Brain pericyte (primary cell): ENCODE data around the gene GYG2.
"Not testable (repeated sequence)": the region's sequence is repeated elsewhere in the genome, so short reads cannot be mapped to it uniquely, and the experiment has no call there.

Experiments
- DNase-seq: peaks from one replicate; pipeline ENCODE4 v3.0.0-alpha.2; 2012; ENCODE audit warnings: low read depth, low spot score

The GYG2 gene

DNA sequence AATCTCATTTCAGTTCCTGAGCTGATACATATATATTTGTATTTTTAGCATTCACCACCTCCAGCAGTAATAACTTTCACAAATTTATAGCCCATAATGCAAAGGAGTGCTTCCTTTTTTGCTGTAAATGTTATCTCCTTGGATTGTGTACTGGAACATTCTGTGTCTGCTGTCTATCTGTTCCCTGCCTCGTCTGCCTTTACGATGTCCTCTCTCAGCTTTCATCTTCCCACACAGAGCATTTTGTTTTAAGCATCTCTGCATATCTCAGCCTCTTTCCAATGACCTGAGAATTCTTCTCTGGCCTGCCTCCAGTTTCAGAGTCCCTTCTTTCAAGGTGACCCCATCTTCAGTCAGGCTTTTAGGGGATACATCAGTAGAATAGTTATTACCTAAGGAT lies 43.1 kb downstream of the GYG2 start:
- DNase-seq: no peak

DNA sequence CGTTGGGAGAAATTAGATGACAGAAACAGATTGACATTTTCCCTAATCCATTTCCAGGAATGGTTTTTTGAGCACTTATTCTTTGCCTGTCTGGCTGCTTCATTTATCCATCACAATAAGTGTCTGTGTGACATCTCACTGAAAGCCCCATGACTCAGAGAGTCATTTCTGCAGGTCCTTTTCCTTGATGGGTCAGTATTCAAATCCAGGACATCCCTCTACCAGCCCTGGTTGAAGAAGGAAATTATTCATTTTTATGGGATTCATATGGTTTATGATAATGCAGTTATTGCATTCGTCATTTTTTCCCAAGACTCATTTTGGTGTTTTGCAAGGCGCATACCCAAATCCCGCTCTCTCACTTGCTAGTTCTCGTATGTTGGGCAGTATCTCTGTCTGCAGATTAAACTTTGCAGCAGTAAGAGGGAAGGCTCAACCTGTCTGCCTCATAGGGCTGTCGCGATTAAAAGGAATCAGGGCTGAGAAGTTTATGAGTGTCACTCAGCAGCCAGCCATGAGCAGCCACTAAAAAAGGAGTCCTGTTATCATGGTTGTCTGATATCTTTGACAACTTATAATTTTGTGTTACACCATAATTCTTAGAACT lies 44.0 kb downstream of the GYG2 start:
- no peak for DNase-seq

DNA sequence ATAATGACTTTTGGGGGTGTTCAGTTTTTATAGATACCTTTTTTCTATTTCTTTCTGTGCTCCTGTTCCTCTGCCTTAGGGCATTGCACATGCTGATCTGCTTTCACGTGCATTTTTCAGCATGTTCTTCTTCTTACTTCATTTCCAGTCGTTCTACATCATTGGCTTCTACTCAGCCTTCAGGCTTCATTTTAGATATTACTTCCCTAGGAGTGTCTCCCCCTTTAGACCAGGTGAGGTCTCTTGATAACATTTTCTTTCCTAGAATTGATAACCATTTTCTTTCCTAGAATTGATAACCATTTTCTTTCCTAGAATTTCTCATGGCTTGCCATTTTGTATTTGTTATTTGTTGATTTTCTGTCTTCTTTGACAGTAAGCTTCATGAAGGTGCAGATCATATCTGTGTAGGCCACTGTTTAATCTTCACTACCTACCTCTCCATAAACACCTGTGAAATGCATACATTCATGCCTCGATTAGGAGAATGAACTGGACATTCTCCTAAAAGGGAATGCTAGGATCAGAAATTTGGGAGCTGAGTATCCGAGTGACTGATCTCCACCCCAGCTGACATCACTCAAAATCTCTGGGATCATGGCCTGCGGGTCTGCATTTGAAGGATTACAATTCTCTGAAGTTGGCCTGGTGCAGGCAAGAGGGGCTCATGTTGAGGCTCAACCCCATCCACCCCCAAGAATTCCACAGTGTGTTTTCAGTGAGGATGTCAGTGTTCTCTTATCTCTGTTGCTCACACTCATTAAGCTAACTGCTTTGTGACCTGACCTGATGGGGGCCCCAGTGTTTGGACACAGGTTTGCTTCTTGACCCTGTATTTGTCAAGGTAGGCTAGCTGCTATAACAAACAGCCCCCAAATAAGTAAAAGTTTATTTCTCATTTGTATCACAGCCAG lies 45.7 kb downstream of the GYG2 start:
- DNase-seq: no peak

DNA sequence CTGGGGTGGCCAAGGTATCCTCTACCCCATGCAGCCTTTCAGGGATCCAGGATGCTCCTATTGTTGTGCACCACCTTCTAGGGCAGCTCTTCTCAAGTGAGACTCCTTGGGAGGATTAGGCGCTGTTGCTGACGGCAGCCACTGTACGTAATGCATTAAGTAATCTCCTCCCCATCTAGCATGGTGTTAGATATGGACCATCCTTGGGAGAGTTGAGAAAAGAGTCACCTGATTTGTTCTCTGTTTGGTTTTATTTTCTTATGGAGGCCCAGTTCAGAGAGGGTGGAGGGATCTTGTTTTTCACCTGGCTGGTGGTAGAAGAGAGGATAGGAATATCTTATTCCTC lies 46.4 kb downstream of the GYG2 start:
- no peak for DNase-seq

DNA sequence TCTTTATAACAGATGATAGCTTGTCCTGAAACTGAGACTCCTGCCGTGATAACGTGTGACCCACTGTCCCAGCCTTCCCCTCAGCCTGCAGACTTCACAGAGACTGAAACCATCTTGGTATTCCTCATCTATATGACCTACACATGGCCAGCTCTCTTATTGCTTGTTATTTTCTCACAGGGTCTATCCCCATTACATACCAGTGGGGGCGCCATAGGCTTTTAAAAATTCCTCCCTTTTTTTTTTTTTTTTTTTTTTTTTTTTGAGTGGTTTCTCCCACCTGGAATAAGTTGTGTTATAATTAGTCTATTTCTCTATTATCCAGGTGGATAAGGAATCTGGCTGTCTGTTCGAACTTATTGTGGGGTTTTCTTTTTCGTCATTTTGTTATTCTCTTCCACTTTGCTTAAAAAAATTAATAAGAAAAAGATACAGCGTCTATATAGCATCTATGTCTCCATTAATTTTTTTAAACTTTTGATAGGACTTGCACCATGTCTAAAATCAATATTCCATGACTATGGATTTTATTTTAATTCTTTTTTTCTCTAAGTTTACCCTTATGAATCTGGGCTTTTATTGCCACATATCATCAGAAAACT lies 47.2 kb downstream of the GYG2 start:
- no peak for DNase-seq

DNA sequence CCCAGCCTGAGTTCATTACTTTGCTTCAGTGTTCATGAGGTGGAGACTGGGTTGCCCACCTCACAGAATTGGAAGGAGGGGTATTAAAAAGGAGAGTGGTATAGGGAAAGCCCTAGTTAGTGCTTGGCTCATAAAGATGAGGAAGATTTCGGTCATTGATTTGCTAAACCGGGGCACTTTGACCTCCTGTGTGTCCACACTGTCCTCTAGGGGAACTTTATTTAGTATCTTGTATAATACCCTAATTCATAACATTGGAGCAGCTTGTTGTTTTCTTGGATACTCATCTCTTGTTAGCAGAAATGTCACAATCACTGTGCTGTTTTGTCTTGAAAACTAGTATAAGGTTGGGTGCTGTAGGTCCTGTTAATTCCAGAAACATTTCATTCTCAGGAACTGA lies 49.8 kb downstream of the GYG2 start:
- no peak for DNase-seq

DNA sequence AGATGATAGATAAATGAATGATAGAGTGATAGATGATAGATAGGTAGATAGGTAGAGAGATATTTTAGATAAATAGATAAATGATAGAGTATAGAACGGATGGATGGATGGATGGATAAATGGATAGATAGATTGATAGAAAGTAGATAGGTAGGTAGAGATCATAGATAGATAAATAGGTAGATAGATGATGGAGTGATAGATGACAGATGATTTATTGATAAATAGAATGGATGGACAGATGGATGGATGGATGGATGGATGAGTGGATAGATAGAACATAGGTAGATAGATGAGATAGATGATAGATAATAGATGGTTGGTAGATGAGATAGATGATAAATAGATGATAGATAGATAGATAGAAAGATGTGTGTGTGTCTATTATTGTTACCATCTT lies 50.9 kb downstream of the GYG2 start:
- no peak for DNase-seq

DNA sequence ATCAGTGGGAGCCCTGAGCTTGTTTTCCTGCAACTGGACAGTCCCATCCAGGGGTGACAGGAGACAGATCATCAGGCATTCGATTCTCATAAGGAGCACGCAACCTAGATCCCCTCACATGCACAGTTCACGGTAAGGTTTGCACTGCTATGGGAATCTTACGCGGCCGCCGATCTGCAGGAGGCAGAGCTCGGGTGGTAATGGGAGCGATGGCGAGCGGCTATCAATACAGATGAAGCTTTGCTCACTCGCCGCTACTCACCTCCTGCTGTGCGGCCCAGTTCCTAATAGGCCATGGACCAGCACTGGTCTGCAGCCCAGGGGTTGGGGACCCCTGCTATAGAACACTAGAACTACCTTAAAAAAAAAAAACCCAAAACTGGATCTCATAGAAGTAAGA lies 55.0 kb downstream of the GYG2 start:
- DNase-seq: no peak

DNA sequence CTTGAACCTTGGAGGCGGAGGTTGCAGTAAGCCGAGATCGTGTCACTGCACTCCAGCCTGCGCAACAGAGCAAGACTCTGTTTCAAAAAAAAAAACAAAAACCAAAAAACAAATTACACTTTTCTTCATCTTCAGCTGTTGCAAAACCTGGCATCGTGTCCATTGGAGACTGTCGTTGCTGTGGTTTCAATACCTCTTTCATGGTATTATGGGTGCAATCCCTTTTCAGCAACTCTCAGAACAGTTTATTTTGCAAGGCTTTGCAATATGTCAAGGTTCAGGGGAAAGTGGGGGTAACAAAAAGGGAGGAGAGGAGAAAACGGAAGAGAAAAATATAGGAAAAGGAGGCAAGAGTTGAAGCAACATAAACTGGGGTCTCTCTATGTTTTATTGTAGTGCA lies 59.6 kb downstream of the GYG2 start:
- no peak for DNase-seq

DNA sequence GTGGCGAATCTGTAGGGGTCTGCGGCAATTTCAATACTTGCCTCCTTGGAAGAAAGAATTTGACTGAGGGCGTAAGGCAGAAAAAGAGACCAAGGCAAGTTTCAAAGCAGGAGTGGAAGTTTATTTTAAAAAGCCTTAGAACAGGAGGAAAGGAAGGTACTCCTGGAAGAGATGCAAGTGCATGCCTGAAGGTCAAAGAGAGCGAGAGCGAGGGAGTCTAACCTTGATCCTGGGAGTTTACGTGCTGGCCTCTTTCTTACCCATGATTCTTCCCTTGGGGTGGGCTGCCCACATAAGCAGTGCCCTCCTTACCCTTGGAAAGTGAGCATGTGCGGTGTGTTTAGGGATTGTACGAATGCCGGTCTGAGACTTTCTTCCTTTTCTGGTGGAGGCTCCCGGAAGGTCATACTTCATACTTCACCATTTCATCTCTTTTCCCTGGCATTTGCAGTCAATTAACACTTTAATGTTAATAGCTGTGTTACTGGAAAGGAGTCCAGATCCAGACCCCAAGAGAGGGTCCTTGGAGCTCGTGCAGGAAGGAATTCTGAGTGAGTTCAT lies 60.4 kb downstream of the GYG2 start:
- no peak for DNase-seq

DNA sequence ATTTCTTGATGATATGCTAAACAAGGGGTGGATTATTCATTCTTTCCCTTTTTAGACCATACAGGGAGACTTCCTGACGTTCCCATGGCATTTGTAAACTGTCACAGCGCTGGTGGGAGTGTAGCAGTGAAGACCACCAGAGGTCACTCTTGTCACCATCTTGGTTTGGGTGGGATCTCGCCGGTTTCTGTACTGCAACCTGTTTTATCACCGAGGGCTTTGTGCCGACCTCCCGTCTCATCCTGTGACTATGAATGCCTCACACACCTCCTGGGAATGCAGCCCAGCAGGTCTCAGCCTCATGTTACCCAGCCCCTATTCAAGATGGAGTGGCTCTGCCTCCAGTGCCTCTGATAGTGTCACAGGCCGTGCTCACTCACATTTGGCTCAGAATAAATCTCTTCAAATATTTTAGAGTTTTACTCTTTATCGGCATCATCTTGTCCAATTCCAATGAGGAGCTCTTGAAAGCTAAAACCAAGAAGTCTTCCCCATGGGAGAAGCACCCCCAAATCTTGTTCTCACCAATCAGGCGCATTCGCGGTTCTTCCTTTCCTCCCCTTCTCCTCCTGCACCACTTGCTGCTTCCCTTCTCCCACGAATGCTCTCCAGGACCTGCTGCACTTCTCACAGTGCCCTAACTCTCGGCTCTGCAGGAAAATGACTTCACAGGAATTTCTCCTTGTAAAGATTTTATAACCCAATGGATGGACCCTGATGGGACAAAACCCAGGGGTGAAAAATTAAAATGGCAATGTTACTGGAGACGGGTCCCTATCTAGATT lies 61.2 kb downstream of the GYG2 start:
- not testable (repeated sequence) for DNase-seq

DNA sequence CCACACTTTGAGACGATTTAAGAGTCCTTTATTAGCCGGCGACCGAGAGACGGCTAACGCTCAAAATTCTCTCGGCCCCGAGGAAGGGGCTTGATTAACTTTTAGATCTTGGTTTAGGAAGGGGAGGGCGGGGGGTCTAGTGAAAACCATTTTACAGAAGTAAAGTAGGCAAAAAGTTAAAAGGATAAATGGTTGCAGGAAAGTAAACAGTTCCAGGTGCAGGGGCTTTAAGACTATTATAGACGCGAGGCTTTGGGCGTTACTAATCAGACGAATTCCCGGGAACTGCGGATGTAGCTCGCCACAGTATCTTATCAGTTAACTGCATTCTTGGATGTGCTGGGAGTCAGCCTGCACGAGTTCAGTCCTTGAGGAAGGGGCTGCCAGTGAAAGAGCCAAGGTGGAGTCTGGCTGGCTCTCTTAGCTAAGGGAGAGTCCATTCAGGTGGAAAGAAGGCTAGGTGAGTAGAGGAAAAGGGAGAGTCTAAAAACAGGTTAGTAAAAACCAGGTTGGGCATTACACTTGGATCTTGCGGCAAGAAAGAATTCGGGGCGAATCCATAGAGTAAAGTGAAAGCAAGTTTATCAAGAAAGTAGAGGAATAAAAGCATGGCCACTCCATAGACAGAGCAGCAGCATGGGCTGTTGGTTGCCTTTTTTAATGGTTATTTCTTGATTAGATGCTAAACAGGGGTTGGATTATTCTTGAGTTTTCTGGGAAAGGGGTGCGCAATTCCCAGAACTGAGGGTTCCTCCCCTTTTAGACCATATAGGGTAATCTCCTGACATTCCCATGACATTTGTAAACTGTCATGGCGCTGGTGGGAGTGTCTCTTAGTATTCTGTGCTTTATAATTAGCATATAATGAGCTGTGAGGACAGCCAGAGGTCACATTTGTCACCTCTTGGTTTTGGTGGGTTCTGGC lies 62.1 kb downstream of the GYG2 start:
- DNase-seq: not testable (repeated sequence)

DNA sequence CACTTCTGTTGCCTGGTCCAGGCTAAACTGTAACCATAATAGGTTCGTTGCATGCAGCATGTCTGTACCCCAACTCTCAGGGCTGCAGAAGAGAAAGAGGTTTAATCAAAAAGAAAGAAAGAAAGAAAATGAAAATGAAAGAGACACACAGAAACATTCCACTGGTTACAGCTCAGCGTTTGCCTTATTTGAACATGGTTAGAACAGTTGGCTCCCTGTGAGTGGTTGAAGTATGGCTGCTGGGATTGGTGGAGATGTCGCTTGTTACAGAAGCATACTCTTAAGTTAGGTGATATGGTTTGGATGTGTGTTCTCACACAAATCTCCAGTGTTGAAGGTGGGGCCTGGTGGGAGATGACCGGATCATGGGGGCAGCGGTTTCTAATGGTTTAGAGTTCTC lies 64.1 kb downstream of the GYG2 start:
- no peak for DNase-seq

DNA sequence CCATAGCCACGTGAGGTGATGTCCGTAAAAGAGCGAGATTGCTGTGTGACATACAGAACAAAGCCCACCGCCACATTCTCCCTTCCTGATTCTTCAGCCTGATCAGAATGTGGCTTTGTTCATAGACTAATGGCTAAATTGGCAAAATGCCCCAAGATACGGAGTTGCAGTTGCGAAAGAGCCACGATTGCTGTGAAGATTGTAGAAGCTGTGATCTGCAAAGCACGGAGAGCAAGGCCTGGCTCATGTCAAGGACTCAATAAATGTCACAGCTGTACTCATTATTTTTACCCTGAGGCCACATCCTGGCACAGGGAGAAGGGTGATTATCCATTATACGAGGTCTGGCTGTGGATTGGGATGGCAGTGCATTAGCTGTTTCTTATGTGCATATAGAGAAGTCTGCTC lies 66.2 kb downstream of the GYG2 start:
- no peak for DNase-seq

DNA sequence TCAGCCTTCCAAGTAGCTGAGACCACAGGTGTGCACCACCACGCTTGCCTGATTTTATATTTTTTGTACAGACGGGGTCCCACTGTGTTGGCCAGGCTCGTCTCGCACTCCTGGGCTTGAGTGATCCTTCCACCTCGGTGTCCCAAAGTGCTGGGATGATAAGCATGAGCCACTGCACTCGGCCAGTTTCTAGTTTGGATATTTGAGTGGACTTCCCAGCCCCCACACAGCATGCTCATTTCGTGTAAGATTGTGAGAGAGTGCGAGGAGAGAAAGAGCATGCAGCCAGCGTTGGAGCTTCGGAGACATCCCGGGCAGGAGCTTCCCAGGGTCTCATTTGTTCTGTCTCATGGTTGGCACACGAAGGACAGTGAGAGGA lies 68.6 kb downstream of the GYG2 start:
- DNase-seq: no peak

DNA sequence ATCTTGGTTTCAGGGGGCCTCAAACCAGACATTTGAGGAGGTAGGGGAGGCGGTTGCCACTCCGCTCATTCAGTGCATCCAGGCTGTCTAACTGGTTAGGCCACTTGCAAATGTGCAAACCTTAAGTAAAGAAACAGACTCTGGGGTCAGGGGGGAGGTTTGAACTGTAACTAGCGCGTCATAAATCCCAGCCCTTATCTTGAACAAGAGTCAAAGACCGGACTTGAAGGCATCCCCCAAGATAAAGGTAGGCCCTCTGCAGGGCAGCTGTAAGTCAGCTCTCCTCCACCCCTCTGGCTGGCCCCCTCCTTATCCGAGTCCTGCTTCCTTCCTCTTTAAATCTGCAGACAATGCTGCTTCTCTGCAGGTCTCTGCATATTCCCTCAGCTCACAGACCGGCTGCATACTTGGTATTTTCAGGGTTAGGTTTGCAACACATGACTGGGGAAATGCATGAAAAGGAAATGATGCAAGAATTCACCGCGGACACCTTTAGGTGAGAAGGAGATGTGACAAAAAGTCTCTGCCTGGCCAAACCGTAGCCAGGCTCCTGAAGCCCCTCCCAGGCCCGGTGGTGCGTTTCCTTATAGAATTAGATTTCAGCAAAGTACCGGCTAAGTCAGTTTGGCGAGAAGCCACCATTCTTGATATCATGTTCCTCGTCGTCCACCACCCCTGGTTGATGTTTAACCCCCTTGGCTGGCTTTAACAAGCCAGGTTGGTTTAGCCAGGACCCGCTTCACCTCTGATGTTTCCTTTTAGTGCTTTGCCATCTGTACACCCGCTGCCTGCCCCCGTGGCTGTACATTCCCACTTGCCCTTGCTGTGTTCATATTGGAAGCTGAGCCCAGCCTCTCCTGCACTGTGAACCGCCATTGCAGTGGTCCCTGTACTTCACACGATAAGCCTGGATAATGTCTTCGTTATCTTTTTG lies 69.2 kb downstream of the GYG2 start:
- peak; percentile 0 for DNase-seq

DNA sequence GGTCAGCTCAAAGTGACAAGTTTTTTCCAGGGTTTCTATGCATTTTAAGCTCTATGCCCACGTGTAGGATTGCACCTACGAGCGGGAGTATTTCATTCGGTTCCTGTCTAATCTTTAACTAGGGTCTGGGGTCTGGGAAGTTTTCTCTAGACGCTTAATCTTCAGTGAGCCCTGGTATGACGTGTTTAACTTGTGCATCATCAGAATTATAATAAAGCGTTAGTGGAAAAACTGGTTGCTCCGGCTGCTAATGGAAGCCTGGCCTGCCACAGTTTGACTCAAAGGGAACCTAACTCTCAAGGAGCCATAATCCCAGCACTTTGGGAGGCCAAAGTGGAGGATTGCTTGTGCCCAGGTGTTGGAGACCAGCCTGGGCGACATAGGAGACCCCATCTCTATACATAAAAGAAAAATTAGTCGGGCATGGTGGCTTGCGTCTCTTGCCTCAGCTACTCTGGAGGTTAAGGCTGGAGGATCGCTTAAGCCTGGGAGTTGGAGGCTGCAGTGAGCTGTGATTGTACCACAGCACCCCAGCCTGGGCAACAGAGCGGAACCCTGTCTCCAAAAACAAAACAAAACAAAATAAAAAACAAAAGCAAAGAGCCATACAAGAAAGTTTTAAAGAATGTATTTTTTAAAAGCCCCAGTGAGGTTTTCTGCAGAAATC lies 70.2 kb downstream of the GYG2 start:
- DNase-seq: no peak

DNA sequence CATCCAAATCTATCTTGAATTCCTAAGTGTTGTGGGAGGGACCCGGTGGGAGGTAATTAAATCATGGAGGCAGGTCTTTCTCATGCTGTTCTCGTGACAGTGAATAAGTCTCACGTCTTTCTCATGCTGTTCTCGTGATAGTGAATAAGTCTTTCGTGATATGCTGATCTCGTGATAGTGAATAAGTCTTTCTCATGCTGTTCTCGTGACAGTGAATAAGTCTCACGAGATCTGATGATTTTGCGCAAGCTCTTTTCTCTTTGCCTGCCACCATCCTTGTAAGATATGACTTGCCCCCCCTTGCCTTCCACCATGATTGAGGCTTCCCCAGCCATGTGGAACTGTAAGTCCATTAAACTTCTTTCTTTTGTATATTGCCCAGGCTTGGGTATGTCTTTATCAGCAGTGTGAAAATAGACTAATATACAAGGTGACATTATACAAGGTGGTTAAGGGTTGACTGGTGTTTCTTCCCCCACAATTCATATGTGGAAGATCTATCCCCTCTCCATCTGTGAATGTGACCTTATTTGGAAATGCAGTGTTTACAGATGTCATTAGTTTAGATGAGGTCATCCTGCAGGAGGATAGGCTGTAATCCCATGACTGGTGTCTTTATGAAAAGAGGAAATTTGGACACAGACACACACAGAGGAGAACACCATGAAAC lies 72.8 kb downstream of the GYG2 start:
- DNase-seq: no peak

DNA sequence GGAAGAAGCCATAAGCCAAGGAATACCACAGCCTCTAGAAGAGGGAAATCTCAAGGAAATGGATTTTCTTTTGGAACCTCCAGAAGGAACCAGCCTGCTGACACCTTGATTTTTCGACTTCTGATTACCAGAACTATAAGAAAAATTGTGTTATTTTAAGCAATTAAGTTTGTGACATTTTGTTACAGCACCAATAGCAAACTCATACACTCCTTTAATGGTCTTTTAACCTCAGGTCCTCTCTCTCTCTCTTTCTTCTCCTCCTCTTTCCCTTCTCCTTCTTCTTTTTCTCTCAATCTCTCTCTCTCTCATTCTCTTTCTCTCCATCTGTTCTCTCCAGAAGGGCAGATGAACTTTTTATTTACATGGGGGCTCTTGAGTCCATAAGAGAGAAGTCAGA lies 74.1 kb downstream of the GYG2 start:
- DNase-seq: no peak
